GM12872 (cell line): ENCODE measurements around the gene MGAT4B.
A peak's percentile ranks its signal among the peaks of the same experiment; 100 is the strongest.

Experiments
- CTCF ChIP-seq: IDR thresholded peaks from 3 replicates; pipeline ENCODE4 v1.5.1; 2011; ENCODE audit warnings: low read depth, mild to moderate bottlenecking, low read length, moderate library complexity; ENCODE audit not compliant: insufficient read depth

MGAT4B gene

GRCh38 chr5:179799644-179799973 lies 7.1 kb downstream of the MGAT4B start:
- no peak for TF ChIP-seq CTCF

DNA sequence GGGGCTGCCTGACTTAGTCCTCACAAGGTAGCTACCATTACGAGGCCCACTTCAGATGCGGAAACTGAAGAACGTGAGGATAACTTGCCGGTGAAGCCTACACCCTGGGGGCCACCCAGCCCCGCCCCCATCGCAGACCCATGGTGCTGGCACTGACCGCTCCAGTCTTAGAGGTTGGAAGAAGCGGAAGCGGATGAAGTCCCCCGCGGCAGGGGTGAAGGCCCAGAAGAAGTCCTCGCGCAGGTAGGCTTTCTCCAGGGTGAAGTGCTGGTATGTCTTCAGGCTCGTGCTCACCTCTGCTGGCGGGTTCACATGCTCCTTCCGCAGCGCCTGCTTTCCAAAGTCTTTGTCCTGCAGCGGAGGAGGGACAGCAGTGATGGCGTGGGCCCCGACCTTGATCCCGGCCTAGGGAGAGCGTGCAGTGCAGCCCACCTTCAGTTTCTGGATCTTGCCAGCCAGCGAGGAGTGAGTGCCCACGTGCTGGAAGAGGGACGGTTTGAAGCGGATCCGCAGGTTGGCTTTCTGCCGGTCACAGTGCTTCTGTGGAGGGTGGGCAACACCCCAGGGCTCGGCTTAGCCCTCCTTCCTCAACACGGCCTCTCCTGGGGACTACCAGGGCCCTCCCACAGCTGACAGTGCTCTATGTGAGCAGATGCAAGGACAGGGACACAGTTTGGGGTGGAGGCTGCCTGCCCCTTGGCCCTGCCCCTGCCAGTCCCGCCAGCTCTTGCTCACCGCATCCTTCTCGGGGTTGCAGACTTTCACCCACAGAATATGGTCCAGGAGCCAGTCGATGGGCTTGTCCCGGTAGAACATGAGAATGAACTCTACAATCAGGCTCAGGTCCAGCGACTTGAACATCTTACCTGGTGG lies 7.7 kb downstream of the MGAT4B start:
- TF ChIP-seq CTCF = no peak

DNA sequence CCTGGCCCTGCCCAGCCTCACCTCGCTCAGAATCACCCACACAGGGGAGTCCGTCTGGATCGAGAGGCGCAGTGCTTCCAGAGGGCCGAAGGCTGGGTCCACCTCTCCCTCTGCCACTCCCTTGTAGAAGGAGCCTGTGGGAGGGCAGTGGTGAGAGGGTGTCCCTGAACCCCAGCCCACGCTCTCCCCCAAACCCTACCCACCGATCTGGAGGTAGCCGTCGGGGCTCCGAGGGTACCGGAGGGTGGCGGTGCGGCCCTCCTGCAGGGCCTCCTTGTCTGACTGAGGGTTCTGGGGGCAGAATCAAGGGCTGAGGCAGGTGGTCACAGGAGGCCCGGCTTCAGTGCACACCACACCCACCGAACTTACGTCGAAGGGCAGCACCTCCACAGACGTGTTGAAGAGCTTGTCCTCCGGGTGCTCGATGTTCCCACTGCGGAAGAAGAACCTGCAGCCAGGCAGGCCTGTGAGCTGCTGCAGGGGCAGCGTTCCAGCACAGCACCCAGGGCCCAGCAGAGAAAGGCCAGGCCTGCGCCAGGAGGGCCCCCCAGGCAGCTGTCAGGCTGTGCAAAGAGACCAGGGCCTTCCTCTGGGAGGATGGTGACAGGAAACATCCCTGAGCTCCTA lies 8.4 kb downstream of the MGAT4B start:
- no peak for TF ChIP-seq CTCF

DNA sequence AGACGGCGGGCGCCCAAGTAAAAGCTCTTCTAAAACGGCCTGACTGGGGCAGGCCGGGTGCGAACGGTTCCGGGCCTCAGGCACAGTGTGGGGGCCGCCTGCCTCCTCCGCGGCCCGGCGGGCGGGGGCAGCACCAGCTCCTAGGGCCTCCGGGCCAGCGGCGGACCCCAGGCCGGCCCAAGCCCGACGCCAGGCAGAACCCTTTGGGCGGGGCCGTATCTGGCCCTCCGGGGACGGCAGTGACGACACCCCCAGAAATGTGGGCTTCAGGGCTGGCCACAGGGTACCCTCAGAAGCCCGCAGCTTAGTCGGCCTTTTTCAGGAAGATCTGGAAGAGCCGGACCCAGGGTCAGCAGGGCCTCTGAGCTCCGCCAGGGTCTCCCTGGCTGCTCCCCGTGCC lies 8.9 kb downstream of the MGAT4B start:
- no peak for TF ChIP-seq CTCF

- no peak for TF ChIP-seq CTCF
Measured at GRCh38 chr5:179796877-179797608, 9.6 kb downstream of the MGAT4B start.

DNA sequence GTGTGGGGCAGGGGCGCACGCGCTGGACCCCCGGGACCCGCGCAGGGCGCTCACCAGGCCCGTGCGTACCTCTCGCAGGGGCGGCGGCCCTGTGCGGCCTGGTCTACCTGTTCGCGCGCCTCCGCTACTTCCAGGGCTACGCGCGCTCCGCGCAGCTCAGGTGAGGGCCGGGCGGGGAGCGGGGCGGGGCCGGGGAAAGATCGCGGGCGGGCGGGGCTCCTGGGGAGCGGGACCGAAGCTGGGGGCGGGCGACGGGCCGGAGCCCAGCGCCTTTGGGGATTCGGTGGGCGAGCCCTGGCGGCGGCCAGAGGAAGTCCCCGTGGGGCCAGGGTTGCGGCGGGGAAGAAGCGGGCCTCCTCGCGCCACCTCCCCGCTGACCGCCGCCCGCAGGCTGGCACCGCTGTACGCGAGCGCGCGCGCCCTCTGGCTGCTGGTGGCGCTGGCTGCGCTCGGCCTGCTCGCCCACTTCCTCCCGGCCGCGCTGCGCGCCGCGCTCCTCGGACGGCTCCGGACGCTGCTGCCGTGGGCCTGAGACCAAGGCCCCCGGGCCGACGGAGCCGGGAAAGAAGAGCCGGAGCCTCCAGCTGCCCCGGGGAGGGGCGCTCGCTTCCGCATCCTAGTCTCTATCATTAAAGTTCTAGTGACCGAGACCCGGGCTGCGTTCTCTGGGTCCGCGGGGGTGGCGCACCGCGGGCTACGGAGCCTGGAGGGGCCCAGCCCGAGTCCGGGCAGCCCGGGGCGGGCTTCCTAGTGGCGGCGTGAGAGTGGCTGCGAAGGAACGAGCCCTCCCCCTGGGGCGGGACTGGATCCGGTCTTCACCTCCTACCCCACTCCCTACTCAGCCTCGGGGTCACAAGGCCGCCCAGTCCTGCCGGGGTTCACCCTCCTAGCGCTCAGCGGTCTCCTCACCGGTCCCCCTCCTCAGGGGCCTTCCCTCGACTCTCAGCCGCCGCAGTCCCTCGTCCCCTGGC lies 10.5 kb downstream of the MGAT4B start:
- TF ChIP-seq CTCF = peak; percentile 59; the same call in 1 of the 3 replicates
